ENCODE results near the gene TMEM132D. TPM values are rescaled to one million over a fixed set of nuclear protein-coding genes. Genes with fewer than 3 reads are reported as not detected.
"Not testable (repeated sequence)": the region's sequence is repeated elsewhere in the genome, so short reads cannot be mapped to it uniquely, and the experiment has no call there.

Gene TMEM132D
- total RNA-seq, 1 experiment from 2014 or later: 0.03 TPM

GRCh38 chr12:129226005-129226404 is 677.8 kb downstream of the TMEM132D start:
- Histone ChIP-seq H3K9me3 (no peaks in the 10 kb centered on the region), H3K27me3 (no peaks in the 10 kb centered on the region), H3K4me3 (no peak overlapping the region), H3K36me3 (no peaks in the 10 kb centered on the region)
- no peak for DNase-seq

- DNase-seq: no peak
- no peaks in the 10 kb centered on the region for H3K9me3 ChIP-seq
- no peaks in the 10 kb centered on the region for H3K27me3 ChIP-seq
- H3K4me3 ChIP-seq: no peak overlapping the region
- H3K36me3 ChIP-seq: no peaks in the 10 kb centered on the region
These were observed 688.3 kb downstream of the TMEM132D start for GRCh38 chr12:129215556-129215955.

- no peaks in the 10 kb centered on the region for H3K36me3 ChIP-seq
- H3K9me3 ChIP-seq: no peaks in the 10 kb centered on the region
- H3K4me3 ChIP-seq: no peak overlapping the region
- no peak for DNase-seq
- H3K27me3 ChIP-seq: no peaks in the 10 kb centered on the region
These were observed 690.3 kb downstream of the TMEM132D start for GRCh38 chr12:129213551-129213950.

- no peak for DNase-seq
- no peaks in the 10 kb centered on the region for H3K27me3 ChIP-seq
- H3K9me3 ChIP-seq: no peaks in the 10 kb centered on the region
- H3K4me3 ChIP-seq: no peak overlapping the region
- H3K36me3 ChIP-seq: no peaks in the 10 kb centered on the region
These were observed 691.8 kb downstream of the TMEM132D start for GRCh38 chr12:129211862-129212630.

- Histone ChIP-seq H3K4me3 (no peak overlapping the region), H3K36me3 (no peaks in the 10 kb centered on the region), H3K9me3 (no peaks in the 10 kb centered on the region), H3K27me3 (no peaks in the 10 kb centered on the region)
- DNase-seq: no peak
These were observed 695.3 kb downstream of the TMEM132D start for GRCh38 chr12:129208566-129208965.

- DNase-seq: no peak
- Histone ChIP-seq H3K4me3 (no peak overlapping the region), H3K27me3 (no peaks in the 10 kb centered on the region), H3K9me3 (no peaks in the 10 kb centered on the region), H3K36me3 (no peaks in the 10 kb centered on the region)
These were observed 696.7 kb downstream of the TMEM132D start for GRCh38 chr12:129207084-129207483.

GRCh38 chr12:129203456-129203855 is 700.4 kb downstream of the TMEM132D start:
- H3K36me3 ChIP-seq: no peaks in the 10 kb centered on the region
- H3K4me3 ChIP-seq: no peak overlapping the region
- DNase-seq: no peak
- no peaks in the 10 kb centered on the region for H3K9me3 ChIP-seq
- H3K27me3 ChIP-seq: no peaks in the 10 kb centered on the region

GRCh38 chr12:129202109-129202814 is 701.6 kb downstream of the TMEM132D start:
- Histone ChIP-seq H3K4me3 (no peak overlapping the region), H3K9me3 (no peaks in the 10 kb centered on the region), H3K36me3 (no peaks in the 10 kb centered on the region), H3K27me3 (no peaks in the 10 kb centered on the region)
- no peak for DNase-seq

GRCh38 chr12:129201029-129201428 is 702.8 kb downstream of the TMEM132D start:
- Histone ChIP-seq H3K36me3 (no peaks in the 10 kb centered on the region), H3K4me3 (no peak overlapping the region), H3K27me3 (no peaks in the 10 kb centered on the region), H3K9me3 (no peaks in the 10 kb centered on the region)
- DNase-seq: no peak

- Histone ChIP-seq H3K36me3 (no peaks in the 10 kb centered on the region), H3K9me3 (no peaks in the 10 kb centered on the region), H3K4me3 (no peak overlapping the region), H3K27me3 (no peaks in the 10 kb centered on the region)
- DNase-seq: no peak
These were observed 703.2 kb downstream of the TMEM132D start for GRCh38 chr12:129200576-129200975.

- DNase-seq: no peak
- no peaks in the 10 kb centered on the region for H3K36me3 ChIP-seq
These were observed 706.9 kb downstream of the TMEM132D start for GRCh38 chr12:129196927-129197326.

GRCh38 chr12:129195081-129195480 is 708.7 kb downstream of the TMEM132D start:
- Histone ChIP-seq H3K9me3 (no peaks in the 10 kb centered on the region), H3K4me3 (no peak overlapping the region), H3K36me3 (no peaks in the 10 kb centered on the region), H3K27me3 (no peaks in the 10 kb centered on the region)
- DNase-seq: no peak

More at GRCh38 chr12:129196927-129197326, 706.9 kb downstream of the TMEM132D start:
- Histone ChIP-seq H3K4me3 (no peak overlapping the region), H3K27me3 (no peaks in the 10 kb centered on the region), H3K9me3 (no peaks in the 10 kb centered on the region)

GRCh38 chr12:129193263-129193871 is 710.5 kb downstream of the TMEM132D start:
- Histone ChIP-seq H3K9me3 (no peaks in the 10 kb centered on the region), H3K4me3 (no peak overlapping the region), H3K27me3 (no peaks in the 10 kb centered on the region), H3K36me3 (no peaks in the 10 kb centered on the region)
- no peak for DNase-seq

GRCh38 chr12:129190827-129191226 is 713.0 kb downstream of the TMEM132D start:
- no peaks in the 10 kb centered on the region for H3K27me3 ChIP-seq
- H3K4me3 ChIP-seq: no peak overlapping the region
- DNase-seq: no peak
- H3K36me3 ChIP-seq: no peaks in the 10 kb centered on the region
- no peaks in the 10 kb centered on the region for H3K9me3 ChIP-seq

GRCh38 chr12:129189879-129190278 is 713.9 kb downstream of the TMEM132D start:
- DNase-seq, H3K9me3 ChIP-seq, H3K36me3 ChIP-seq, H3K4me3 ChIP-seq, H3K27me3 ChIP-seq: not testable (repeated sequence)

- no peak for DNase-seq
- H3K4me3 ChIP-seq: no peak overlapping the region
- no peaks in the 10 kb centered on the region for H3K36me3 ChIP-seq
- no peaks in the 10 kb centered on the region for H3K9me3 ChIP-seq
- no peaks in the 10 kb centered on the region for H3K27me3 ChIP-seq
These were observed 716.9 kb downstream of the TMEM132D start for GRCh38 chr12:129186952-129187351.

GRCh38 chr12:129185855-129186254 is 718.0 kb downstream of the TMEM132D start:
- no peaks in the 10 kb centered on the region for H3K27me3 ChIP-seq
- H3K9me3 ChIP-seq: no peaks in the 10 kb centered on the region
- DNase-seq: no peak
- no peaks in the 10 kb centered on the region for H3K36me3 ChIP-seq
- no peak overlapping the region for H3K4me3 ChIP-seq

Data from MG63 (cell line).